Upper lobe of right lung (tissue), 1 donor: ENCODE data around the gene TYMP. TPM values are rescaled to one million over a fixed set of nuclear protein-coding genes. Genes with fewer than 3 reads are reported as not detected.

Source experiments
- ATAC-seq: fragments of 200-7000 bp; cut with Tn5 transposase; one replicate; pipeline ENCODE4 v1.9.1; 2020; ENCODE audit warnings: mild to moderate bottlenecking, moderate library complexity
- DNase-seq: peaks from one replicate; pipeline ENCODE4 v3.0.0-alpha.2; 2020
- H3K27ac ChIP-seq: fragments of 200-600 bp; one replicate; pipeline ENCODE4 v1.8.0; 2022
- H3K27me3 ChIP-seq: fragments of 200-600 bp; one replicate; pipeline ENCODE4 v1.8.0; 2022; ENCODE audit warnings: mild to moderate bottlenecking
- H3K36me3 ChIP-seq: fragments of 200-600 bp; one replicate; pipeline ENCODE4 v1.8.0; 2022
- H3K4me1 ChIP-seq: fragments of 200-600 bp; one replicate; pipeline ENCODE4 v1.8.0; 2022
- H3K4me3 ChIP-seq: fragments of 200-600 bp; one replicate; pipeline ENCODE4 v1.8.0; 2022; ENCODE audit warnings: mild to moderate bottlenecking
- H3K9me3 ChIP-seq: fragments of 200-600 bp; one replicate; pipeline ENCODE4 v1.8.0; 2022
- CTCF ChIP-seq: fragments of 200-600 bp; IDR thresholded peaks from one replicate; pipeline ENCODE4 v1.8.0; 2022; ENCODE audit warnings: antibody characterized with exemption
- intact Hi-C: fragments of 100-400 bp; cut with DNase I; formaldehyde crosslinking; loops from one replicate; pipeline ENCODE4 v1.11.0; 2022
- total RNA-seq: library from RNA; stranded (reverse); fragmentation: NEBNext Ultra II Directional; extraction: Animal tissue kit (Norgen Biotek cat#: 25700); gene quantifications from one replicate; pipeline ENCODE4 v1.2.1, GENCODE V29; 2021
- donor health status: DM: no; HTN: yes; CAD: no; lungs with severe emphysema.

Gene TYMP
- total RNA-seq, 1 donor from 2014 or later, result 122 TPM

GRCh38 chr22:50561401-50562358, 31.9 kb upstream of the TYMP start:
- no peaks in the 10 kb centered on the region for H3K9me3 ChIP-seq
- DNase-seq (peak; percentile 66), ATAC-seq (no peak)
- no peak overlapping the region for H3K27ac ChIP-seq
- TF ChIP-seq CTCF, result no peak
- H3K27me3 ChIP-seq, result no peaks in the 10 kb centered on the region
- H3K4me3 ChIP-seq, result no peak overlapping the region
- peaks cover 10% of the 10 kb centered on the region for H3K4me1 ChIP-seq
- H3K36me3 ChIP-seq, result no peaks in the 10 kb centered on the region
- intact Hi-C loops, result no loop called here

- Histone ChIP-seq H3K9me3 (no peaks in the 10 kb centered on the region), H3K27me3 (no peaks in the 10 kb centered on the region), H3K4me3 (no peak overlapping the region), H3K36me3 (no peaks in the 10 kb centered on the region), H3K4me1 (peaks cover 10% of the 10 kb centered on the region), H3K27ac (no peak overlapping the region)
- ATAC-seq (no peak), DNase-seq (no peak)
- intact Hi-C loops, result no loop called here
- TF ChIP-seq CTCF, result no peak
Measured at GRCh38 chr22:50560034-50560433, 30.2 kb upstream of the TYMP start.

GRCh38 chr22:50556703-50557102, 26.9 kb upstream of the TYMP start:
- Histone ChIP-seq H3K4me3 (no peak overlapping the region), H3K36me3 (no peaks in the 10 kb centered on the region), H3K27ac (no peak overlapping the region), H3K4me1 (no peaks in the 10 kb centered on the region), H3K9me3 (no peaks in the 10 kb centered on the region), H3K27me3 (no peaks in the 10 kb centered on the region)
- no peak for ATAC-seq
- no peak for TF ChIP-seq CTCF
- intact Hi-C loops, result no loop called here
- no peak for DNase-seq

GRCh38 chr22:50553310-50553709, 23.5 kb upstream of the TYMP start:
- no peaks in the 10 kb centered on the region for H3K36me3 ChIP-seq
- no peak overlapping the region for H3K4me3 ChIP-seq
- H3K9me3 ChIP-seq, result no peaks in the 10 kb centered on the region
- ATAC-seq (no peak), DNase-seq (no peak)
- intact Hi-C loops, result no loop called here
- TF ChIP-seq CTCF, result no peak
- no peak overlapping the region for H3K27ac ChIP-seq
- peaks cover 10% of the 10 kb centered on the region for H3K27me3 ChIP-seq
- H3K4me1 ChIP-seq, result peaks cover 8% of the 10 kb centered on the region

GRCh38 chr22:50551160-50551752, 21.4 kb upstream of the TYMP start:
- no peak overlapping the region for H3K27ac ChIP-seq
- peaks cover 11% of the 10 kb centered on the region for H3K4me1 ChIP-seq
- ATAC-seq (no peak), DNase-seq (peak; percentile 58)
- peaks cover 23% of the 10 kb centered on the region for H3K27me3 ChIP-seq
- TF ChIP-seq CTCF, result no peak
- H3K9me3 ChIP-seq, result no peaks in the 10 kb centered on the region
- no peaks in the 10 kb centered on the region for H3K36me3 ChIP-seq
- intact Hi-C loops, result no loop called here
- no peak overlapping the region for H3K4me3 ChIP-seq
